ENCODE data around the gene ZC3H15.

The ZC3H15 gene

GRCh38 chr2:186544255-186544675 is 58.2 kb downstream of the ZC3H15 start:
- no peak for DNase-seq

- no peak for DNase-seq
These were observed 60.8 kb downstream of the ZC3H15 start for GRCh38 chr2:186546846-186547245.

GRCh38 chr2:186551323-186552050 is 65.4 kb downstream of the ZC3H15 start:
- no peak for DNase-seq

- DNase-seq: no peak
These were observed 68.4 kb downstream of the ZC3H15 start for GRCh38 chr2:186554429-186554828.

GRCh38 chr2:186554850-186555671 is 69.0 kb downstream of the ZC3H15 start:
- DNase-seq: no peak

- DNase-seq: no peak
These were observed 72.6 kb downstream of the ZC3H15 start for GRCh38 chr2:186558512-186559276.

Data from NCI-H2171 (cell line).